Measurements from ENCODE around the gene C2orf15.
A peak's percentile ranks its signal among the peaks of the same experiment; 100 is the strongest.

The C2orf15 gene

DNA sequence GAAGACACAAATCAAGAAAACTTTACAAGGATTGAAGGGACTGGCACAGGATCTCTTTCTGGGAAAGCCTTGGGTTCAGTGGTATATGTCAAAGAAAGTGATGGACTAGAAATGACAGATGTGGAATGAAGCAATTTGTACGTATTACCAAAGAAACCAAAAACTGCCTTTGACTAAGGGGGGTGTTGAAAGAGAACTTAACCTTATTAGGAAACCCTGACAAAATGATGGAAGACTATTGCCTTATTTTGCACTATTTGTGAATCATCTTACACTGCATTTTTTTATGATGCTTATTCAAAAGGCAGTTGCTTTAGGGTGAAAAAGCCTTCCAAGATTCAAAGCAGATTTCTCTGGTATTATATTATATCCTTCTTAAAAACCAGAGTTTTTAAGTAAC lies 9.2 kb downstream of the C2orf15 start:
- H3K4me1 ChIP-seq (ENCODE audit: control extremely low read depth in 1 of 4, control insufficient read depth in 4 of 4, insufficient read depth in 4 of 4, low read length in 3 of 4), result peaks cover 8 to 14% (median 10%) of the 10 kb centered on the region in 4 experiments
- 100% methylated on average over 1 of the region's 1 CpG for WGBS (ENCODE audit: insufficient coverage)
- H3K27ac ChIP-seq (ENCODE audit: insufficient read depth in 1 of 2, low read depth in 1 of 2, low read length in 2 of 2, poor library complexity in 1 of 2, severe bottlenecking in 2 of 2), result no peak overlapping the region
- H3K27me3 ChIP-seq (replicated peaks in 2 of 5; ENCODE audit: control insufficient read depth in 4 of 5, insufficient read depth in 5 of 5, low read length in 4 of 5), result no peaks in the 10 kb centered on the region
- DNase-seq, result peak in 1 of 3 donors; percentile 9
- H3K4me3 ChIP-seq (ENCODE audit: control insufficient read depth in 1 of 7, extremely low read depth in 1 of 7, insufficient read depth in 4 of 7, low read depth in 2 of 7, low read length in 6 of 7), result no peak overlapping the region
- ChIA-PET CTCF (interaction anchor here (0.6 kb wide), 1 partner anchor 9 kb away, joined by 3 read pairs; the partner anchor contains the start of gene C2orf15), POLR2A (no interaction called here)
- no peaks in the 10 kb centered on the region for H3K9me3 ChIP-seq (ENCODE audit: control extremely low read depth in 1 of 5, control insufficient read depth in 4 of 5, insufficient read depth in 2 of 5, low read depth in 1 of 5, low read length in 4 of 5)
- H3K36me3 ChIP-seq (ENCODE audit: control insufficient read depth in 4 of 4, insufficient read depth in 4 of 4, low read length in 3 of 4), result no peaks in the 10 kb centered on the region

DNA sequence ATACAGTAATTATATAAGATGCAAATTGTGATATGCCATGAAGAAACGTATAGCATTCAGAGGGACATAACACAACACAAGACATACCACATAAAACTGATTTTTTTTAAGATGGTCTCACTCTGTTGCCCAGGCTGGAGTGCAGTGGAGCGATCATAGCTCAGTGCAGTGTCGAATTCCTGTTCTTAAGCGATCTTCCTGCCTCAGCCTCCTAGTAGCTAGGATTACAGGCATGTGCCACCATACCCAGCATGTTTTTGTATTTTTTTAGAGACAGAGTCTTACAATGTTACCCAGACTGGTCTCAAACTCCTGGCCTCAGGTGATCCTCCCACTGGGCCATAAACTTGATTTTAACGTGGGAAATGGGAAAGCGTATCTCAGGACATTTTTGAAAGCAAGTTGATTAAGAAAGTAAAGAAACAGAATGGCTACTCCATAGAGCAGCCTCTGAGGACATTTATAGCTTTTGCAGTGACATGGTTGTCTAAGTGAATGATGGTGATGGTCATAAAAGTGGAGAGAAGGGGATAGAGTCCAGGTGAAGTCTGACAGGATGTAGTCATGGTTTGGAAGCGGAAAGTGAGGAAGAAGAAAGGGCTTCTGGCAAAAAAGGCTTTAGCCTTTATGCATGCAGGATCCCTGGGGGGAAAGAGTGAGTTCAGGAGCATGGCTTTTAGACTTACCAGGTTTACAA lies 10.8 kb downstream of the C2orf15 start:
- Histone ChIP-seq H3K4me1 (ENCODE audit: control extremely low read depth in 1 of 4, control insufficient read depth in 4 of 4, insufficient read depth in 4 of 4, low read length in 3 of 4) (peaks cover 10 to 27% (median 19%) of the 10 kb centered on the region in 4 experiments), H3K27ac (ENCODE audit: insufficient read depth in 1 of 2, low read depth in 1 of 2, low read length in 2 of 2, poor library complexity in 1 of 2, severe bottlenecking in 2 of 2) (no peak overlapping the region), H3K4me3 (ENCODE audit: control insufficient read depth in 1 of 7, extremely low read depth in 1 of 7, insufficient read depth in 4 of 7, low read depth in 2 of 7, low read length in 6 of 7) (no peak overlapping the region), H3K9me3 (ENCODE audit: control extremely low read depth in 1 of 5, control insufficient read depth in 4 of 5, insufficient read depth in 2 of 5, low read depth in 1 of 5, low read length in 4 of 5) (no peaks in the 10 kb centered on the region), H3K36me3 (ENCODE audit: control insufficient read depth in 4 of 4, insufficient read depth in 4 of 4, low read length in 3 of 4) (no peaks in the 10 kb centered on the region), H3K27me3 (replicated peaks in 2 of 5; ENCODE audit: control insufficient read depth in 4 of 5, insufficient read depth in 5 of 5, low read length in 4 of 5) (no peaks in the 10 kb centered on the region)
- ChIA-PET POLR2A (no interaction called here), CTCF (no interaction called here)
- no peak for DNase-seq
- WGBS (ENCODE audit: insufficient coverage), result 94% methylated on average over 7 of the region's 7 CpGs

DNA sequence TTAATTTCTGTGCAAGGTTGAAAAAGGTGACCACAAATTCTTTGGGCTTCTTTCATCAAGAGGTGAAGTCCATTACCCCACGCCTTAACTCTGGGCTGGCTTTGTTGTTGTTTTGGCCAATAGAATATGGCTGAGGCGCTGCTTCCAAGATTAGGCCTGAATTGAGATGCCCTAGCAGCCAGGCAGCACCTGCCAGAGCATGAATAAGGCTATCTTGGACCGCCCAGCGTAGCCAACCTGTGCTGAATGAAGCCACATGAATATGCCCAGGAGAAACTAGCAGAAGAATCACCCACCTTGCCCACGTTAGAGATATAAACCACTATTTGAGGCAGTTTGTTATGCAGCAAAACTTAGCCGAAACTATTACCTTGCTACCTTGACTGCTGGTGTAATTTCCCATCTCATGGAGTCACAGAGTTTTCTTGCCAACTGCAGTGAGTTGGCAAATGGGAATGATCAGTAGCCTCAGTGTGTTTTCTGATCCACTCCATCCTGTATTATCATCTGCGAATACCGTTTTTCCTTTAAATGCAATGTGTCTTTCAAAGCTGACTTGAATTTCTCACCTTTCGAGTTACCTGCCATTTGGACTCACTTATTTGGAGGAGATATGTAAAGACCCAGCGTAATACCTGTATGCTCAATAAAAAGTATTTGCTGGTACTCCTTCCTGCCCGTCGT lies 12.6 kb downstream of the C2orf15 start:
- ChIA-PET POLR2A (interaction anchor here (1.4 to 1.7 kb wide), 2 partner anchors 12 to 26 kb away, joined by 4 to 7 read pairs; partner anchors contain the start of gene C2orf15), CTCF (interaction anchor here (1.3 kb wide), 1 partner anchor 23 kb away, joined by 4 read pairs; no protein-coding TSS in a partner anchor)
- WGBS (ENCODE audit: insufficient coverage), result 40% methylated on average over 11 of the region's 12 CpGs
- Histone ChIP-seq H3K36me3 (ENCODE audit: control insufficient read depth in 4 of 4, insufficient read depth in 4 of 4, low read length in 3 of 4) (peaks cover 0 to 3% (median 0%) of the 10 kb centered on the region in 4 experiments), H3K4me3 (ENCODE audit: control insufficient read depth in 1 of 7, extremely low read depth in 1 of 7, insufficient read depth in 4 of 7, low read depth in 2 of 7, low read length in 6 of 7) (peak overlapping the region; percentile 47 to 99 (median 91)), H3K9me3 (ENCODE audit: control extremely low read depth in 1 of 5, control insufficient read depth in 4 of 5, insufficient read depth in 2 of 5, low read depth in 1 of 5, low read length in 4 of 5) (no peaks in the 10 kb centered on the region), H3K27ac (ENCODE audit: insufficient read depth in 1 of 2, low read depth in 1 of 2, low read length in 2 of 2, poor library complexity in 1 of 2, severe bottlenecking in 2 of 2) (peak overlapping the region; percentile 71 to 88), H3K4me1 (ENCODE audit: control extremely low read depth in 1 of 4, control insufficient read depth in 4 of 4, insufficient read depth in 4 of 4, low read length in 3 of 4) (peaks cover 10 to 28% (median 19%) of the 10 kb centered on the region in 4 experiments), H3K27me3 (replicated peaks in 2 of 5; ENCODE audit: control insufficient read depth in 4 of 5, insufficient read depth in 5 of 5, low read length in 4 of 5) (no peaks in the 10 kb centered on the region)
- DNase-seq, result peak in 2 of 3 donors; percentile 20 to 27

DNA sequence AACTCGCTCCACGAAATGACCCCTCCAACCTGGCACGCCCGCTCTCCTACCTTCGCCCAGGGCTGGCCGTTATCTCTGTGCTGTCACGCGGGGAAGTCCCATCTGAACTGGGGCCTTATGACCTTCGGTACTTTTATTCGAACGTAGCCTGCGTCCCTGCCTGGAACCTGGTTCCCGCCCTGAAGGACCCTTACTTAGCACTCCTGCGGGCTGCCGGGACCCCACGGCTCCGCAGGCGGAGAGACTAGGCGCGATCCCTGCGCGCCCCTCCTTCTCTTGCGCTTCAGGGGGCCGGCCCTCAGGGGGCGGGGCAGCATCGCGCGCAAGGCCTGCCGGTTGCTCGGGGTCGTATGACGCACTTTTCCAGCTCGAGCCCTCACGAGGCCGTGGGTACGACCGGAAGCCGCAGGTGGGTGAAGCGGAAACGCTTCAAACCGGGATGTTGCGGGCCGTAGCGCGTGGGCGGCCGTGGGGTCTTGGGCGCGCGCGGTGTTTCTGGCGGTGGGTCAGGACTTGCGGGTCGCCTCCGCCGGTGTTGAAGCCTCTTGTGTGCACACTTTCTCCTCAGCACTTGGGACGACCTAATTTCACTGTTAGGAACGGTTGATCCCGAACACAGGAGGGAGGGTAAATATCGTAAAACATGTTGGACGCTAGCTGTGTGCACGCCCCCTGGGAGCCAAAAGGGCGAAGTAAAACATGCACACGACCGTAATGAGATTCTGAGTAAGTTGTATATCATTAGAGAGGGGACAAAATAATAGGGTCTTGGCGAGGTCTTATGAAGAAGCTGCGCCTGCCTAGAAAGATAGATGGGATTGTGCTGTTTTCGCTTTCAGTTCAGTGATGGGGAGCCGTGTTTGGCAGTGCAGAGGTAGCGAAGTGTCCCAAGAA lies 13.4 kb downstream of the C2orf15 start, which contains the start of the genes LIPT1 and TSGA10:
LIPT1 (plus strand) TSS at position 325 of the 894 bp plus-strand sequence. CDS start 6,991 bp downstream, outside the sequence.
TSGA10 (minus strand) TSS at position 300 of the 894 bp plus-strand sequence. CDS start 45,503 bp downstream, outside the sequence.
- peak; percentile 94 to 97 (median 96) for DNase-seq
- Histone ChIP-seq H3K36me3 (ENCODE audit: control insufficient read depth in 4 of 4, insufficient read depth in 4 of 4, low read length in 3 of 4) (peaks cover 0 to 10% (median 4%) of the 10 kb centered on the region in 4 experiments), H3K9me3 (ENCODE audit: control extremely low read depth in 1 of 5, control insufficient read depth in 4 of 5, insufficient read depth in 2 of 5, low read depth in 1 of 5, low read length in 4 of 5) (no peaks in the 10 kb centered on the region), H3K4me1 (ENCODE audit: control extremely low read depth in 1 of 4, control insufficient read depth in 4 of 4, insufficient read depth in 4 of 4, low read length in 3 of 4) (peaks cover 10 to 28% (median 19%) of the 10 kb centered on the region in 4 experiments), H3K27ac (ENCODE audit: insufficient read depth in 1 of 2, low read depth in 1 of 2, low read length in 2 of 2, poor library complexity in 1 of 2, severe bottlenecking in 2 of 2) (peak within 1 kb of the TSS; percentile 71 to 88), H3K4me3 (ENCODE audit: control insufficient read depth in 1 of 7, extremely low read depth in 1 of 7, insufficient read depth in 4 of 7, low read depth in 2 of 7, low read length in 6 of 7) (peak within 1 kb of the TSS; percentile 47 to 99 (median 91)), H3K27me3 (replicated peaks in 2 of 5; ENCODE audit: control insufficient read depth in 4 of 5, insufficient read depth in 5 of 5, low read length in 4 of 5) (no peaks in the 10 kb centered on the region)
- ChIA-PET CTCF (interaction anchor here (1.2 to 1.9 kb wide), 4 partner anchors 10 to 182 kb away, joined by 3 to 5 read pairs (median 4); partner anchors contain the start of gene EIF5B), POLR2A (interaction anchor here (1.4 to 1.7 kb wide), 2 partner anchors 13 to 25 kb away, joined by 4 to 7 read pairs; partner anchors contain the start of gene C2orf15)
- 0% methylated on average over 59 of the region's 70 CpGs for WGBS (ENCODE audit: insufficient coverage)

DNA sequence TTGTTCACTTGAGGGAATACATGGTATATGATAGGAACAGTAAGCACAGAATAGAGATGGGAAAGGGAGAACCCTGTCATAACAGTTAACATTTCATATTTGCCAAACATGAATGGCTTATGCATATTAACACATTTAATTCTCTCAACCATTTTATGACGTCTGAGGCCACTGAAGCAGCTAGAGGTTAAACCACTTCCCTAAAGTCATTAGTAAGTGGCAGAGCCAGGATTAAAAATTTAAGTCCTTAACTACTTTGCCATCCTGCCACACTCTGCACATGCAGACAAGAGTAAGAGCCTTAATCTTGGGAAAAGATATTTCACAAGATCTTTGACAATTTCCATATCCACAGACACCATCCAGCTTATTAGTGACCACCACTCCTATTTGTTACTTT lies 15.4 kb downstream of the C2orf15 start:
- no peaks in the 10 kb centered on the region for H3K9me3 ChIP-seq (ENCODE audit: control extremely low read depth in 1 of 5, control insufficient read depth in 4 of 5, insufficient read depth in 2 of 5, low read depth in 1 of 5, low read length in 4 of 5)
- no peak overlapping the region for H3K4me3 ChIP-seq (ENCODE audit: control insufficient read depth in 1 of 7, extremely low read depth in 1 of 7, insufficient read depth in 4 of 7, low read depth in 2 of 7, low read length in 6 of 7)
- peaks cover 3 to 14% (median 6%) of the 10 kb centered on the region in 4 experiments for H3K36me3 ChIP-seq (ENCODE audit: control insufficient read depth in 4 of 4, insufficient read depth in 4 of 4, low read length in 3 of 4)
- H3K27ac ChIP-seq (ENCODE audit: insufficient read depth in 1 of 2, low read depth in 1 of 2, low read length in 2 of 2, poor library complexity in 1 of 2, severe bottlenecking in 2 of 2), result no peak overlapping the region
- peak in 2 of 3 donors; percentile 40 to 56 for DNase-seq
- H3K4me1 ChIP-seq (ENCODE audit: control extremely low read depth in 1 of 4, control insufficient read depth in 4 of 4, insufficient read depth in 4 of 4, low read length in 3 of 4), result peaks cover 10 to 28% (median 19%) of the 10 kb centered on the region in 4 experiments
- POLR2A ChIA-PET, result no interaction called here
- CTCF ChIA-PET, result interaction anchor here (1.7 to 2.8 kb wide), 5 partner anchors 11 to 69 kb away, joined by 4 to 11 read pairs (median 6); partner anchors contain the start of gene C2orf15
- WGBS (ENCODE audit: insufficient coverage), result 17% methylated on average over 1 of the region's 1 CpG
- H3K27me3 ChIP-seq (replicated peaks in 2 of 5; ENCODE audit: control insufficient read depth in 4 of 5, insufficient read depth in 5 of 5, low read length in 4 of 5), result no peaks in the 10 kb centered on the region

DNA sequence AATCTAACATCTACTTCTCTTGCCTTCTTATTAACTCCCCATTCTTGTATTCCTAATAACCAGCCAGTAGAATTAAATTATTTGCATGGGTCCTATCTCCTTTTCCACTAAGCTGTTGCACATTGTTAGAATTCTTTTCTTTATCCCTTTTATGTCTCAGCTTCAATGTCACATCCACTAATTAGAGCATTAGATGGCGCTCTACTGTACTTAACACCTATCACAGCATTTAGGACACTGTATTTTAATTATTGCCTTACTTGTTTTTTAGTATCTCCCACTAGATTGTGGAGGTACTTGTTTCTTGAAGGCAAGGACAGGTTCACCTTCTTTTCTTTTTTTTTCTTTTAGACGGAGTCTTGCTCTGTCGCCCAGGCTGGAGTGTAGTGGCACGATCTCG lies 17.1 kb downstream of the C2orf15 start:
- Histone ChIP-seq H3K4me1 (ENCODE audit: control extremely low read depth in 1 of 4, control insufficient read depth in 4 of 4, insufficient read depth in 4 of 4, low read length in 3 of 4) (peaks cover 10 to 28% (median 19%) of the 10 kb centered on the region in 4 experiments), H3K9me3 (ENCODE audit: control extremely low read depth in 1 of 5, control insufficient read depth in 4 of 5, insufficient read depth in 2 of 5, low read depth in 1 of 5, low read length in 4 of 5) (no peaks in the 10 kb centered on the region), H3K36me3 (ENCODE audit: control insufficient read depth in 4 of 4, insufficient read depth in 4 of 4, low read length in 3 of 4) (peaks cover 3 to 22% (median 12%) of the 10 kb centered on the region in 4 experiments), H3K4me3 (ENCODE audit: control insufficient read depth in 1 of 7, extremely low read depth in 1 of 7, insufficient read depth in 4 of 7, low read depth in 2 of 7, low read length in 6 of 7) (no peak overlapping the region), H3K27ac (ENCODE audit: insufficient read depth in 1 of 2, low read depth in 1 of 2, low read length in 2 of 2, poor library complexity in 1 of 2, severe bottlenecking in 2 of 2) (no peak overlapping the region), H3K27me3 (replicated peaks in 2 of 5; ENCODE audit: control insufficient read depth in 4 of 5, insufficient read depth in 5 of 5, low read length in 4 of 5) (no peaks in the 10 kb centered on the region)
- CTCF ChIA-PET, result interaction anchor here (0.6 to 2.8 kb wide), 7 partner anchors 9 to 107 kb away, joined by 4 to 11 read pairs (median 6); partner anchors contain the start of gene C2orf15
- DNase-seq, result peak in 1 of 3 donors; percentile 10
- WGBS (ENCODE audit: insufficient coverage), result 95% methylated on average over 4 of the region's 5 CpGs
- POLR2A ChIA-PET, result no interaction called here
